ENCODE results near the gene TOR2A. TPM values are rescaled to one million over a fixed set of nuclear protein-coding genes. Genes with fewer than 3 reads are reported as not detected.
"Not testable (repeated sequence)": the region's sequence is repeated elsewhere in the genome, so short reads cannot be mapped to it uniquely, and the experiment has no call there.

The TOR2A gene
- total RNA-seq = 10 to 100 TPM; 10.7 to 12.5 (median 11.5) TPM

DNA sequence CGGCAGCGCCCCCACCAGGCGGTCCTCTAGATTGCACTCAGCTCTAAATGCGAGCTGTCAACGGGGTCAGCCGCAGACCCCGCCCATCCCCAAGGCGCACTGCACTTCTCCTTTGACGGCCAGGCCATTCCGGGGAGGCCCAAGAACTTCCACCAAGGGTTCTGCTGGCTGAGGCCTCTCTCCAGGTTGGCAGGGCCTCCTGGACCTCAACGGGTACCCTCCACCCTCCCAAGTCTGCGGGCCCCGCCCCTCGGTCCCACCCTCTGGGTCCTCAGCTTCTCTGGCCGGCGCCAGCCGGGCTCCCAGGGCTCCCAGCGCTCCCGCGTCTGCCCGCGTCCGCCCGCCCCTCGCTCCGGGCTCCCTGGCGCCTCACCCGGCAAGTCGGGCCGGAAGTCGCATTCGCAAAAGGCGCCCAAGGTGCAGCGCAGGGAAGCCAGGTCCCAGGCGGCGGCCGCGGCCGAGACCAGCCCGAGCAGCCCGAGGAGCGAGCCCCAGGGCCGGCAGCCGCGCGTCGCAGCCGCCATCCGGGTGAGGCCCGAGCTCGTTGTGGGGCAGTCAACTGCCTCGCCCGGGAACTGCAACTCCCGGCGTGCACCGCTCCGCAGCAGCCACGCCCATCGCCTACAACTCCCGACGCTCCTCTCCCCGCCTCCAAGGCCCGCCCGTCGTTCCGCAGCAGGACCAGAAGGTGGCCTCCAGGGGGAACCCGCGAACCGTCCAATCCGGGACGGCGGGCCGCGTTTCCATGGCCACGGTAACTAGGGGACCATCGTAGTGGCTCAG is at the start of gene TOR2A:
Gene TOR2A, minus strand, starts transcription at position 548 of the 783 bp plus-strand sequence. Its CDS starts 24 bp downstream, at position 524.
- peak within 1 kb of the TSS; percentile 56 to 81 (median 68) for H3K4me3 ChIP-seq
- 0 to 1% methylated on average over 12 to 32 of the region's 76 CpGs for WGBS, 2 donors
- peaks cover 0 to 51% (median 10%) of the 10 kb centered on the region in 3 donors for H3K36me3 ChIP-seq
- no peaks in the 10 kb centered on the region for H3K9me3 ChIP-seq
- peaks cover 7 to 30% (median 12%) of the 10 kb centered on the region in 3 donors for H3K4me1 ChIP-seq
- peak within 1 kb of the TSS; percentile 92 to 98 (median 93) for H3K27ac ChIP-seq
- peak in 3 of 4 donors; percentile 30 to 94 (median 91) for TF ChIP-seq POLR2A (IDR thresholded peaks at IDR 0.05)
- TF ChIP-seq, protein P1, sequence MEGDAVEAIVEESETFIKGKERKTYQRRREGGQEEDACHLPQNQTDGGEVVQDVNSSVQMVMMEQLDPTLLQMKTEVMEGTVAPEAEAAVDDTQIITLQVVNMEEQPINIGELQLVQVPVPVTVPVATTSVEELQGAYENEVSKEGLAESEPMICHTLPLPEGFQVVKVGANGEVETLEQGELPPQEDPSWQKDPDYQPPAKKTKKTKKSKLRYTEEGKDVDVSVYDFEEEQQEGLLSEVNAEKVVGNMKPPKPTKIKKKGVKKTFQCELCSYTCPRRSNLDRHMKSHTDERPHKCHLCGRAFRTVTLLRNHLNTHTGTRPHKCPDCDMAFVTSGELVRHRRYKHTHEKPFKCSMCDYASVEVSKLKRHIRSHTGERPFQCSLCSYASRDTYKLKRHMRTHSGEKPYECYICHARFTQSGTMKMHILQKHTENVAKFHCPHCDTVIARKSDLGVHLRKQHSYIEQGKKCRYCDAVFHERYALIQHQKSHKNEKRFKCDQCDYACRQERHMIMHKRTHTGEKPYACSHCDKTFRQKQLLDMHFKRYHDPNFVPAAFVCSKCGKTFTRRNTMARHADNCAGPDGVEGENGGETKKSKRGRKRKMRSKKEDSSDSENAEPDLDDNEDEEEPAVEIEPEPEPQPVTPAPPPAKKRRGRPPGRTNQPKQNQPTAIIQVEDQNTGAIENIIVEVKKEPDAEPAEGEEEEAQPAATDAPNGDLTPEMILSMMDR (IDR thresholded peaks at IDR 0.05) = peak; percentile 88 to 99 (median 98)
- intact Hi-C loops (cut with DNase I) = loop anchor here (5.0 to 10.0 kb wide), 4 partner anchors 47 to 187 kb away; partner anchors contain the start of gene AK1
- peak; percentile 69 for DNase-seq
- H3K27me3 ChIP-seq = no peaks in the 10 kb centered on the region

DNA sequence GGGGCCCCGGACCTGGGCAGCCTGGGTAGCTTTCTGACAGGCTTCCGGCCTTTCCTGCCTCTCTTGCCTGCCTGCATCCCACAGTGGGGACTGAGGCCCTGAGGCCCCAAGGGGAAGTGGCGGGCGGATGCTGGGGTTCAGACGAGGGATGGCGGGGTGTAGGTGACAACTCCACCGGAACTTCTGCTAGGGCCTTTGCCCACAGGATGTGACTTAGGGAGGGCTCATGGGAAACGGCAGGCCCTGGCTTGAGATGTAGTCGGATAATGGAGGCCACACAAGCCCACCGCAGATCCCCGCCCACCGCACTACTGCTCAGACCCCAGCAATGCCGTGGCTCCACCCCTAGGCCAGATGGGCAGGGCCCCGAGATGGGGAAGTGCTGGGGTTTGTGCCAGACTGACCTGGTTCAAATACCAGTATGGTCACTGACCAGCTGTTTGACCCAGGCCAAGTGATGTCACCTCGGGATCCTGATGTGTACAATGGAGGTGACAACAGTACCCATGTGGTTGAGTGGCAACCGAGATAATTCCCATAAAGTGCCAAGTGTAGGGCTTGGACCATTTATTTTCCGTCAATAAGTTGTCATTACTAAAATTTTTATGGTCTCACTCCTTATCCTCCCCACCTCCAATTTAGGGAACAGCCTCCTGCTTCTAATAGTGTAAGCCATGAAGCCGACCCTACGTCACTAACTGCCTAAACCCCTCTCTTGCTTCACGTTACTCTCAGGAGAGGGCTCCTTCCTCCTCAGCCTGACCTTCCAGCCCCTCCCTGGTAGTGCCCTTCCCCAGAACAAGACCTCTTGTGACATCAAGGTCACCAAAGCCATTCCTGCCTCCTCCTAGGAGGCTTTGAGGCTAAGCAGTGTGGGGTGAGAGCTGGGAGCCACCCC is 48.3 kb upstream of the TOR2A start:
- no peak for DNase-seq
- WGBS, 2 donors = 45 to 62% methylated on average over 6 to 11 of the region's 20 CpGs
- Histone ChIP-seq H3K9me3 (no peaks in the 10 kb centered on the region), H3K4me3 (no peak overlapping the region), H3K27me3 (no peaks in the 10 kb centered on the region), H3K36me3 (peaks cover 11 to 17% (median 13%) of the 10 kb centered on the region in 3 donors), H3K27ac (peak overlapping the region; percentile 55 to 100 (median 96)), H3K4me1 (peaks cover 0 to 67% (median 40%) of the 10 kb centered on the region in 3 donors)
- TF ChIP-seq POLR2A (IDR thresholded peaks at IDR 0.05) = no peak
- TF ChIP-seq, protein P1 (IDR thresholded peaks at IDR 0.05) = no peak
- intact Hi-C loops (cut with DNase I) = loop anchor here (5.0 kb wide), 1 partner anchor 46 kb away; the partner anchor contains the start of gene TOR2A

DNA sequence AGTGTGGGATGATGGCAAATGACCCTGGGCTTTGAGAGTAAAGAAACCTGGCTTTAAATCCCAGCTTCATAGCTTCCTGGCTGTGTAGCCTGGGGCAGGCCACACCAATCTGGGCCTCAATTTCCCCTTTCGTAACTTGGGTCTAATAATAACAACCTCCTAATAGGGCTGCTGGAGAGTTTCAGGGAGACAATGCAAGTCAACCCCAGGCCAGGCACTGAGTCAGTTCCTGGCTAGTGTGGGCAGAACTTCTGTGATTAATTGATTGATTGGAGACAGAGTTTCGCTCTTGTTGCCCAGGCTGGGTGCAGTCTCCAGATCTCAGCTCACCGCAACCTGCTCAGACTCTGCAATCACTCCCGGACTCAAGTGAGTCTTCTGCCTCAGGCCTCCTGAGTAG is 46.7 kb upstream of the TOR2A start:
- TF ChIP-seq POLR2A (IDR thresholded peaks at IDR 0.05) = no peak
- TF ChIP-seq, protein P1 (IDR thresholded peaks at IDR 0.05) = no peak
- Histone ChIP-seq H3K9me3 (no peaks in the 10 kb centered on the region), H3K27me3 (no peaks in the 10 kb centered on the region), H3K4me1 (peaks cover 0 to 53% (median 25%) of the 10 kb centered on the region in 3 donors), H3K4me3 (no peak overlapping the region), H3K27ac (peak overlapping the region in 1 of 4 donors; percentile 6), H3K36me3 (peaks cover 0 to 1% (median 0%) of the 10 kb centered on the region in 3 donors)
- intact Hi-C loops (cut with DNase I) = loop anchor here (5.0 kb wide), 1 partner anchor 45 kb away; the partner anchor contains the start of gene TOR2A
- DNase-seq = no peak
- WGBS, 2 donors = 37 to 55% methylated on average over 3 to 4 of the region's 4 CpGs

DNA sequence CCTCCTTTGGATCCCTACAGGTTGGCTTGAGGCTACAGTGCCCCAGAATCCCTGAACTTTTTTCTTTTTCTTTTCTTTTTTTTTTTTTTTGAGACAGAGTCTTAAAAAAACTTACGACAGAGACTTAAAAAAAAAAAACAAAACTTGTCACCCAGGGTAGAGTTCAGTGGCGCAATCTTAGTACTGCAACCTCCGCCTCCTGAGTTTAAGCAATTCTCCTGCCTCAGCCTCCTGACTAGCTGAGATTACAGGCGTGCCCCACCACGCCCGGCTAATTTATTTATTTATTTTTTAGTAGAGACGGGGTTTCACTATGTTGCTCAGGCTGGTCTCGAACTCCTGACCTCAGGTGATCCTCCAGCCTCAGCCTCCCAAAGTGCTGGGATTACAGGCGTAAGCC is 45.8 kb upstream of the TOR2A start:
- not testable (repeated sequence) for H3K4me3 ChIP-seq, DNase-seq, H3K27me3 ChIP-seq, H3K36me3 ChIP-seq, H3K9me3 ChIP-seq
- peaks cover 0 to 48% (median 24%) of the 10 kb centered on the region in 3 donors for H3K4me1 ChIP-seq
- intact Hi-C loops (cut with DNase I) = loop anchor here (5.0 kb wide), 1 partner anchor 44 kb away; the partner anchor contains the start of gene TOR2A
- WGBS, 2 donors = 61 to 66% methylated on average over 8 to 9 of the region's 9 CpGs
- H3K27ac ChIP-seq = peak overlapping the region in 1 of 4 donors; percentile 17

DNA sequence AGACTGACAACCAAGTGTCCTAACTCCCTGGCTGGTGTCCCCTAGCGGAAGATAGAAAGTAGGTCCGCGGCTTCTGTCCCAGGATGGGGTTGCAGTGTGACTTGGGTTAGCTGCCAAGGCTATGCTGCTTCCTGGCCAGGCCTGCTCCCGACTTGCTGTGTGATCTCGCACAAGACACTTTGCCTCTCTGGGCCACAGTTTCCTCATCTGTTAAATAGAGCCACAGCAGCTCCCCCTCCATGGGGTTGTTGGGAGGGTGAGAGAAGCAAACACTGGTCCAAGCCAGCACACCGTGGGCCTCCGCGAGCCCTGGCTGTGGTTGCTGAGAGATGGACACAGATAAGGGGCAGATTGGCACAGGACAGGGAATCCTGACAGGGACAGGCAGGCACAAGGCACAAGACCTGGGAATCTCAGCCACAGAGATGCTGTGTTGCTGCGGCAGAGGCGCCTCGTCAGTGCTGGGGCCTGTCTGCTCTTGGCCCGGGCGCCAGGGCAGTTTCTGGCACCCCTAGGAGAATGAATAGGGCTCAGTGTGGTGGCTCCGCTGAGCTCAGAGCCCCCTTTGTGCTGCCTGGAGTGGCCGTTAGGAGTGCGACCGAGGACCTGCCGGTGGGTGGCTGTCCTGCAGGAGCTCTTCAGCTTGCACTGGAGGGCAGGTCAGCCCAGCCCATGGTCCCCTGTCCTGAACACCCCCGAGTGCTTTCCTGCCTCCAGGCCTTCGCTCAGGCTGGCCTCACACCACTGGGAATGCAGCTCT is 45.2 kb upstream of the TOR2A start:
- no peak for DNase-seq
- Histone ChIP-seq H3K9me3 (no peaks in the 10 kb centered on the region), H3K4me3 (no peak overlapping the region), H3K36me3 (no peaks in the 10 kb centered on the region), H3K27me3 (no peaks in the 10 kb centered on the region), H3K4me1 (peaks cover 0 to 53% (median 24%) of the 10 kb centered on the region in 3 donors), H3K27ac (peak overlapping the region in 3 of 4 donors; percentile 2 to 17 (median 10))
- 74 to 76% methylated on average over 6 to 7 of the region's 20 CpGs for WGBS, 2 donors
- intact Hi-C loops (cut with DNase I) = loop anchor here (5.0 kb wide), 1 partner anchor 43 kb away; the partner anchor contains the start of gene TOR2A
- no peak for TF ChIP-seq POLR2A (IDR thresholded peaks at IDR 0.05)
- TF ChIP-seq, protein P1 (IDR thresholded peaks at IDR 0.05) = no peak

Data from esophagus squamous epithelium (tissue), 5 donors.